HG03103 (cell line): Measurements from ENCODE around the gene SARS1.
"Not testable (repeated sequence)": the region's sequence is repeated elsewhere in the genome, so short reads cannot be mapped to it uniquely, and the experiment has no call there.

Experiments used
- ATAC-seq: cut with Tn5 transposase; IDR thresholded peaks from one replicate; pipeline ENCODE4 v1.9.1; 2021; ENCODE audit warnings: low read depth; ENCODE audit not compliant: unreplicated experiment

The SARS1 gene

DNA sequence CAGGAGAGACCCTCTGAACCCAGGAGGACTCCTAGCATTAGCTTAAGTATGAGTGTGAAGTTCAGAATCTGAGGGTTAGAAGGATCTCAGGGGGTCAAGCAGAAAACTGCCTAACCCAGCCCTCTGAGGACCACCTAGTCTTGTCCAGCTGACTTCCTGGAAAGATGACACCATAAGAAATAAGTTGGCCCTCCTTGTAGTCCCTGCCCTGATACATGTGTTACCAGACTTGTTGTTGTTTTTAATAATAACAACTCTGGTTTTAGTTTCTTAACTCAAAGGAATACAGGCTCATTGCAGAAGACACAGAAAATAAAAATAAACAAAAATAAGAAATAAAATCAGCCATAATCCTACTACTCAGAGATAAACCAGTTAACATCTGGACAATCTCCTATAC is 21.8 kb upstream of the SARS1 start:
- ATAC-seq = no peak

- ATAC-seq = no peak
These were observed 21.3 kb upstream of the SARS1 start for GRCh38 chr1:109192433-109192832.

- no peak for ATAC-seq
These were observed 19.8 kb upstream of the SARS1 start for GRCh38 chr1:109193653-109194590.

- no peak for ATAC-seq
These were observed 16.3 kb upstream of the SARS1 start for GRCh38 chr1:109197158-109198042.

GRCh38 chr1:109198043-109198695 is 15.5 kb upstream of the SARS1 start:
- ATAC-seq = no peak

- ATAC-seq = no peak
These were observed 15.0 kb upstream of the SARS1 start for GRCh38 chr1:109198745-109199144.

DNA sequence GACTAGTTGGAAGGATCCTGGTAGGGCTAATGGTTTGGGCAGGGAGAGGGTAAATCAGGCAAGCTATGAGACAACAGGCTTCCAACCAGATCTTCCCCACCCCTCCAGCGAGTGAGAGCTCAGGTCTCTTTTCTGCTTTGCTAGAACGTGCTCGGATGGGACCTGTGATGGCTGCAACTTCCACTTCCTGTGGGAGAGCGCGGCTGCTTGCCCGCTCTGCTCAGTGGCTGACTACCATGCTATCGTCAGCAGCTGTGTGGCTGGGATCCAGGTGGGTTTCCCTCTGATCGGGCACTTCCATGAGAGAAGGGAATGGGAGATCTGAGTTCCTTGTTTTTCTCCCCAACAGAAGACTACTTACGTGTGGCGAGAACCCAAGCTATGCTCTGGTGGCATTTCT is 14.0 kb upstream of the SARS1 start:
- no peak for ATAC-seq

GRCh38 chr1:109201123-109201703 is 12.5 kb upstream of the SARS1 start:
- no peak for ATAC-seq

DNA sequence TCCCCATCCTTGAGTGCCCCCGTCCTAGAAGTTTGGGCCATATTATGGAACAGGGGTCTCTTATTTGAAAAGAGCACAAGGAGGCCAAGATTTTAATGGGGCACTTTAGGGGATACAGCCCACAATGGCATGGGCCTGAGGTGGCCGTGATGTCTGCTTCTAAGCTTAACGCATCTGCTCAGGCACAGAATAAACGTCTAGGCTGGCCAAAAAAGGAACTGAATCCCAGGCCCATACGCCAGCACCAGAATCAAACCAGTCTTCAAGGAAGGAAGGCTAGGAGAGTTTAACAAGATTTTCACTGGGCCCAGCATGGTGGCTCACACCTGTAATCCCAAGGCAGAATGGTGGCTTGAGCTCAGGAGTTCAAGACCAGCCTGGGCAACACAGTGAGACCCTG is 9.2 kb upstream of the SARS1 start:
- no peak for ATAC-seq

- no peak for ATAC-seq
These were observed 7.4 kb upstream of the SARS1 start for GRCh38 chr1:109206339-109206738.

DNA sequence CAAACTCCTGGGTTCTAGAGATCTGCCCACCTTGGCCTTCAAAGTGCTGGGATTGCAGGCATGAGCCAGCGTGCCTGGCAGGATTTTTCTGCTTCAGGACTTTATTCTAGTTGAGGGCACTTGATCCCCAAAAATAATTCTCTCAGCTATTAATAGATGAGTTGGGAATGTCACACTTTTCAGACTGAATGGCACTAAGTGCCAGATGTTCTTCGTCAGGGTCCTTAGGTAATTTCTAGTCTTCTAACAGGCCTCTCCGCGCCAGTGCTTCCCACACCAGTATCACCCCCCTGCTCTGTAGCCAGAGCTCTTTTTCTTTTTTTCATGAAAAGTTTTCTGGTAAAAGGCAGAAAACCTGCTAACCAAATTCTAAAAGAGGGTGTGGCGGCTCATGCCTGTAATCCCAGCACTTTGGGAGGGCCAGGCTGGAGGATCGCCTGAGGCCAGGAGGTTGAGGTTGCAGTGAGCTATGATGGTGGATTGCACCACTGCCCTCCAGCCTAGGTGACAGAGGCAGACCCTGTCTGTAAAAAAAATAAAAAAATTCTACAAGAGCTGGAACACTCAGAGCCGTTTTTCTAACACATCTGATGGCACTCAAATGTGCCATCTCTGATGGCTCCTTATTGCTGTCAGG is 6.1 kb upstream of the SARS1 start:
- ATAC-seq = no peak

DNA sequence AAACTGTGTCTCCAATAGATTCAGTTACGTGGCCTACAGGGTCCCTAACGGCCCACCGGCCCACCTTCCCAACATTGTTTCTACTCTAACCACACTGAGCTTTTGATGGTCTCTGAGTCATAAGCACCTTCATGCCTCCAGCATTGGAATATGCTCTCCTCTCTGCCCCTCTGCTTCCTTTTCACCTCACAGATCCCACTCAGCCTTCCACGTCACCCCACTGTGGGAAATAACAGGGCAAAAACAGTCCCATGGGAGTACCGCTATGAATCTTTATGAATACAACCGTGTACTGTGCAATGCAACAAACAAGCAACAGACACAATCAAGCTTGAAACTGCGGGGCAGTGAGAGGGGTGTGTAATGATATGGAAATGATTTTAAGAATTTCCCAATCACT is 5.3 kb upstream of the SARS1 start:
- no peak for ATAC-seq

DNA sequence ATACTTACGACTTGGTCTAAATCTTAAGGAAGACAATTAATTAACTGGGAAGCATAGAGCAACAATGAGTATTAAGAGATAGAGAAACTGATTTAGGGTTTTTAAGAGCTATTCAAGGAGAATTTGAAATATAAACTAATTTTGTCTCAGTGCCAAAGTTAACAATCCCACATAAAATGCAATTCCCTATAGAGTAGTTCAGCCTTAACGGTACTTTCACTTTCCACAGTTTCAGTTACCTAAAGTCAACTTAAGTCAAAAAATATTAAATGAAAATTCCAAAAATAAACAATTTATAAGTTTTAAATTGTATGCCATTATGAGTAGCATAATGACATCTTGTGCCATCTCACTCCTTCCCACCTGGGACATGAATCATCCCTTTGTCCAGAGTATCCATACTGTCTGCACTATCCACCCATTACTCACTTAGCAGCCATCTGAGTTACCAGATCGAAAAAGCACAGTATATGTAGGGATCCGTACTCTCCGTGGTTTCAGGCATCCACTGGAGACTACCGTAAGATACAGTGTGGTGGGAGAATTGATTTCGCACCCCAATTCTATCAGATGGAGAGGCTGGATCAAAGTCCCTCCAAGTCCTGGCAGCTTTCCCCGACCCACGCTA is 4.8 kb upstream of the SARS1 start:
- ATAC-seq = no peak

DNA sequence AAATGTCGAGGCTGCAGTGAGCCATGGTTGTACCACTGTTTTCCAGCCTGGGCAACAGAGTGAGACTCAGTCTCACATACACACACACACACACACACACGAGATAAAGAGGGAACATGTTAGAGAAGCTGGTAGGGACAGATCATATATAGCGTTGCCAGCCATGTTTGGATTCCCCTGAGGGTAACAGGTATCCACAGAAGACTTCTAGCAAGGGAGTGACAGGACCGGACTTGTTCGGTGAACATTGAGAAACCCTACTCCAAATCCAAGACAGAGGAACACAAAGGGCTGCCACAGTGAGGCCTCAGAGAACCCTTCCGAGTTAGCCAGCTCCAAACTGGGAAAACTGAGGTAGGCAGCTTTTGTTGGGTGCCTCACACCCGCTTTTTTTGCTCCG is 3.7 kb upstream of the SARS1 start:
- ATAC-seq = no peak

DNA sequence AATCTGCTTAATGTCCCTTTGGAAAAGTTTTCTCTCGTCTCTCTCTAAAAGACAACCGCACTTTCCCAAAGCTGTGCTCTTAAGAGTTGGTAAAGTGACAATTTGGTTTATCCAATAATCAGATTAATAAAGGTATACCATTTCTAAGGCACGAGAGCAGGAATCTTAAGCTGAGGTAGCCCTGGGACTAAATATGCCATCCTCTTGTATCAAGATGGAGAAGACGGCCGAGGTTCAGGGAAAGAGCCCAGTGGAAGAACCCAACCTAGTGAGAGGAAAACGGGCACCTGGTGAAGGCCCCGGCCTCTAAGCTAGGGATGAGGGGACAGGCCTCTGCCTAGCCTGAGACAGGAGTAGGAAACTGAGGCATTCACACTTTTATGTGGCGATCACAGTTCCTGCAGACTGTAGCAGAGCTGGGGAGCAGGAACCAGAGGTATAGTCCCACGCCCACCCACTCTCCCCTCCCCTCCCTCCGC is 334 bp upstream of the SARS1 start:
- ATAC-seq = no peak

DNA sequence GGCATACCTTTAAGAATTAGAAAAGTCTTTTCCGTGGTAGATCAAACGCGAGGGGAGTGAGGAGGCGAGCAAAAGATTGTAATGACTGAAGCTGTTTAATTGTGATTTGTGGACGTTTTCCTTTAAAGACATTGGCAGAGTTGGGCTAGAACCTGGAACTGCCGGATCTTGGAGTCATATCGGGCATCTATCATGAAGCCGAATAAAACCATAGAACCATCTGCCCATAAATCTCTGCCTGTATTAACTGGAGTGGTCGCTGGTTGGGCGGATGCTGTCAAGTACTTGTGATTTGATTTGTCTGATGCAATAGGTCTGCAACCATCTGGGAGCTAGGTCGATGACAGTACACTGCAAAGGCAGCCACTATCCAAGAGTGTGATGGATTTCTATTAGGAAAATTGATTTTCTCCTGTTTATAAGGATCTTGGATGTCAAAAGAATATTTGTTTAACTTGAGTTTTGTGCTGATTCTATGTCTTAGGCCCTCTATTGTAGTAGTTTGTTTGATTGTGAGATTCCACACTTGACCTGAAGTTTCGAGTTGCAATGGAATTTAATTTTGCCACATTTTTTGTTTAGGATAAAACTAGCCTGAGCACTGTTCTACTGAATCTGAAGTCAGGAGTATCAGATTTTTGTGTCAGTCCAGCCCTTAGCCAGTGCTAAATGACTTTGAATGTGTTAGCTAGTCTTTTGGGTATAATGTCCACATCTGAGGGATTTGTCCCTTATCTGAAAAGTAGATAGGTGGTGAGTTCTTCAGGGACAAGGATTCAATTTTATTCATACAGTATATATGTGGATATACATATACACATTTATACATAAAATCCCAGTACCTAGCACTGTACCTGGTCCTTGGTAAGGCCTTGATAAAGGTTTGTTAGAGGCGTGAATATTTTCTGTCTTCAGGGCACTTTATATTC is 1.2 kb downstream of the SARS1 start:
- ATAC-seq = no peak

DNA sequence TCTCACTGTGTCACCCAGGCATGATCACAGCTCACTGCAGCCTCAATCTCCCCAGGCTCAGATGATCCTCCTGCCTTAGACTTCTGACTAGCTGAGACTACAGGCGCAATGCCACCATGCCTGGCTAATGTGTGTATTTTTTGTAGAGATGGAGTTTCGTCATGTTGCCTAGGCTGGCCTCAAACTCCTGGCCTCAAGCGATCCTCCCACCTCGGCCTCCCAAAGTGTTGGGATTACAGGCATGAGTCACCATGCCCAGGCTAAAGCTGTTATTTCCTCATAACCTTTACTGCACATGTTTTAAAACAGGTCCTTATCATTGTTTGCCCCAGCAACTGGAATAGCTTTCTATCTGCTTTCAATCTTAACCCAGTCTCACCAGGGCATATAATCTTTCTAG is 2.9 kb downstream of the SARS1 start:
- ATAC-seq = no peak

DNA sequence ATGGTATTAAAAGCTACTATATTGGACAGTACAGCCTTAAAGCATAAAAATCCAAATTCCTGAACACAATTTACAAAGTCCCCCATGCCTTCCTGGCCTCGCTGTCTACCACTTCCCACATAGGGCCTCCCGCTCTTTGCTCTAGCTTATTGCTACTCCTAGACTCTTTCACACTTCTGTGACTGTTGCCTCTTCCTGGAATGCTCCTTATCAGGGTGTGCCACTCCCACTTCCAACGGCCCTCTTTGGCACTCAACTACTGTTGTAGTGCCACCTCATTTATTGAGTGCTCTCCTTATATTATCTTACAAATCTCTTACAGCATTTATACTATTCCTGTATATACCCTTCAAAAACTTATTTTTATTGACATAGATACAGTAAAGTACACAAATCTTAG is 4.8 kb downstream of the SARS1 start:
- no peak for ATAC-seq

GRCh38 chr1:109221201-109221600 is 7.5 kb downstream of the SARS1 start:
- not testable (repeated sequence) for ATAC-seq
